IPS-20b (cell line): ENCODE results near the gene IRAK3.

Source experiments
- H3K27ac ChIP-seq: one replicate; pipeline ENCODE4 v1.5.1; 2013; ENCODE audit warnings: low read length
- H3K27me3 ChIP-seq: 2 replicates; pipeline ENCODE4 v1.6.1; 2013; ENCODE audit warnings: mild to moderate bottlenecking, low read length, inconsistent platforms; ENCODE audit not compliant: insufficient read depth
- H3K36me3 ChIP-seq: 2 replicates; pipeline ENCODE4 v1.6.1; 2013; ENCODE audit warnings: low read depth, mild to moderate bottlenecking, inconsistent platforms, low read length, moderate library complexity; ENCODE audit not compliant: insufficient read depth
- H3K4me1 ChIP-seq: 2 replicates; pipeline ENCODE4 v1.6.1; 2013; ENCODE audit warnings: mild to moderate bottlenecking, control low read depth, inconsistent platforms, low read length, moderate library complexity; ENCODE audit not compliant: insufficient read depth
- H3K4me3 ChIP-seq: 2 replicates; pipeline ENCODE4 v1.5.1; 2013; ENCODE audit warnings: mild to moderate bottlenecking, low read length, inconsistent platforms
- H3K9ac ChIP-seq: 2 replicates; pipeline ENCODE4 v1.6.1; 2013; ENCODE audit warnings: low read depth, mild to moderate bottlenecking, inconsistent platforms, low read length, moderate library complexity
- H3K9me3 ChIP-seq: 2 replicates; pipeline ENCODE4 v1.6.1; 2013; ENCODE audit warnings: mild to moderate bottlenecking, low read depth, low read length, inconsistent platforms; ENCODE audit not compliant: insufficient read depth

Gene IRAK3

GRCh38 chr12:66188584-66189485 is at the start of gene IRAK3:
Gene IRAK3, plus strand, starts transcription at chr12:66189214. Its CDS starts 86 bp downstream, at chr12:66189300.
- no peaks in the 10 kb centered on the region for H3K36me3 ChIP-seq
- peak within 1 kb of the TSS; percentile 45; the same call in 1 of the 2 replicates for H3K9ac ChIP-seq
- H3K9me3 ChIP-seq = no peaks in the 10 kb centered on the region
- peaks cover 55% of the 10 kb centered on the region for H3K27me3 ChIP-seq
- no peak within 1 kb of the TSS for H3K27ac ChIP-seq
- no peaks in the 10 kb centered on the region for H3K4me1 ChIP-seq
- peak within 1 kb of the TSS; percentile 68 for H3K4me3 ChIP-seq

GRCh38 chr12:66139328-66139727 is 49.7 kb upstream of the IRAK3 start:
- Histone ChIP-seq H3K9ac (no peak overlapping the region), H3K4me1 (no peaks in the 10 kb centered on the region), H3K27ac (no peak overlapping the region), H3K36me3 (peaks cover 44% of the 10 kb centered on the region), H3K9me3 (peaks cover 22% of the 10 kb centered on the region; the same call in 1 of the 2 replicates), H3K4me3 (no peak overlapping the region), H3K27me3 (no peaks in the 10 kb centered on the region)

- H3K36me3 ChIP-seq = peaks cover 44% of the 10 kb centered on the region
- no peaks in the 10 kb centered on the region for H3K27me3 ChIP-seq
- no peak overlapping the region for H3K27ac ChIP-seq
- H3K9ac ChIP-seq = no peak overlapping the region
- H3K4me1 ChIP-seq = peaks cover 8% of the 10 kb centered on the region; the same call in 1 of the 2 replicates
- peaks cover 22% of the 10 kb centered on the region; the same call in 1 of the 2 replicates for H3K9me3 ChIP-seq
- no peak overlapping the region for H3K4me3 ChIP-seq
Measured at GRCh38 chr12:66140731-66141130, 48.3 kb upstream of the IRAK3 start.

GRCh38 chr12:66141299-66141698 is 47.7 kb upstream of the IRAK3 start:
- Histone ChIP-seq H3K27me3 (no peaks in the 10 kb centered on the region), H3K4me3 (no peak overlapping the region), H3K27ac (no peak overlapping the region), H3K9ac (no peak overlapping the region), H3K36me3 (peaks cover 41% of the 10 kb centered on the region), H3K4me1 (peaks cover 8% of the 10 kb centered on the region; the same call in 1 of the 2 replicates), H3K9me3 (peaks cover 22% of the 10 kb centered on the region; the same call in 1 of the 2 replicates)

GRCh38 chr12:66142826-66143225 is 46.2 kb upstream of the IRAK3 start:
- H3K9ac ChIP-seq = no peak overlapping the region
- H3K4me3 ChIP-seq = no peak overlapping the region
- H3K27me3 ChIP-seq = no peaks in the 10 kb centered on the region
- H3K27ac ChIP-seq = no peak overlapping the region
- peaks cover 36% of the 10 kb centered on the region for H3K36me3 ChIP-seq
- H3K4me1 ChIP-seq = peaks cover 8% of the 10 kb centered on the region; the same call in 1 of the 2 replicates
- peaks cover 22% of the 10 kb centered on the region; the same call in 1 of the 2 replicates for H3K9me3 ChIP-seq

GRCh38 chr12:66143868-66144267 is 45.1 kb upstream of the IRAK3 start:
- Histone ChIP-seq H3K36me3 (peaks cover 28% of the 10 kb centered on the region), H3K27ac (no peak overlapping the region), H3K27me3 (no peaks in the 10 kb centered on the region), H3K9me3 (peaks cover 22% of the 10 kb centered on the region; the same call in 1 of the 2 replicates), H3K9ac (no peak overlapping the region), H3K4me1 (peaks cover 8% of the 10 kb centered on the region; the same call in 1 of the 2 replicates), H3K4me3 (no peak overlapping the region)

GRCh38 chr12:66144791-66145754 is 43.9 kb upstream of the IRAK3 start:
- no peak overlapping the region for H3K27ac ChIP-seq
- H3K9ac ChIP-seq = no peak overlapping the region; the same call in 1 of the 2 replicates
- H3K9me3 ChIP-seq = peaks cover 16% of the 10 kb centered on the region; the same call in 1 of the 2 replicates
- peaks cover 18% of the 10 kb centered on the region; the same call in 1 of the 2 replicates for H3K36me3 ChIP-seq
- no peaks in the 10 kb centered on the region for H3K27me3 ChIP-seq
- H3K4me1 ChIP-seq = peaks cover 8% of the 10 kb centered on the region; the same call in 1 of the 2 replicates
- no peak overlapping the region for H3K4me3 ChIP-seq

GRCh38 chr12:66149702-66150398 is 39.2 kb upstream of the IRAK3 start:
- H3K4me3 ChIP-seq = no peak overlapping the region
- peaks cover 6% of the 10 kb centered on the region; the same call in 1 of the 2 replicates for H3K4me1 ChIP-seq
- H3K27ac ChIP-seq = no peak overlapping the region
- H3K9me3 ChIP-seq = no peaks in the 10 kb centered on the region
- no peak overlapping the region for H3K9ac ChIP-seq
- H3K27me3 ChIP-seq = no peaks in the 10 kb centered on the region
- H3K36me3 ChIP-seq = 0 out of 2 replicates have a peak, but pooled peaks cover 4% of the 10 kb centered on the region

GRCh38 chr12:66152732-66153131 is 36.3 kb upstream of the IRAK3 start:
- no peaks in the 10 kb centered on the region for H3K4me1 ChIP-seq
- H3K27ac ChIP-seq = no peak overlapping the region
- no peak overlapping the region for H3K9ac ChIP-seq
- no peaks in the 10 kb centered on the region for H3K27me3 ChIP-seq
- H3K4me3 ChIP-seq = no peak overlapping the region
- H3K9me3 ChIP-seq = no peaks in the 10 kb centered on the region
- no peaks in the 10 kb centered on the region for H3K36me3 ChIP-seq

GRCh38 chr12:66154776-66155175 is 34.2 kb upstream of the IRAK3 start:
- Histone ChIP-seq H3K4me1 (no peaks in the 10 kb centered on the region), H3K9ac (no peak overlapping the region), H3K27ac (no peak overlapping the region)

GRCh38 chr12:66156654-66157053 is 32.4 kb upstream of the IRAK3 start:
- H3K9me3 ChIP-seq = no peaks in the 10 kb centered on the region
- no peaks in the 10 kb centered on the region for H3K27me3 ChIP-seq
- no peak overlapping the region for H3K4me3 ChIP-seq
- H3K27ac ChIP-seq = no peak overlapping the region
- H3K36me3 ChIP-seq = no peaks in the 10 kb centered on the region
- no peak overlapping the region for H3K9ac ChIP-seq
- no peaks in the 10 kb centered on the region for H3K4me1 ChIP-seq

More at GRCh38 chr12:66154776-66155175, 34.2 kb upstream of the IRAK3 start:
- H3K36me3 ChIP-seq = no peaks in the 10 kb centered on the region
- no peak overlapping the region for H3K4me3 ChIP-seq
- H3K27me3 ChIP-seq = no peaks in the 10 kb centered on the region
- no peaks in the 10 kb centered on the region for H3K9me3 ChIP-seq
